ENCODE data around the gene PARVA. TPM values are rescaled to one million over a fixed set of nuclear protein-coding genes. Genes with fewer than 3 reads are reported as not detected.

Gene PARVA
- total and polyA plus RNA-seq, 8 donors, result 70.2 to 108 (median 94.2) TPM

DNA sequence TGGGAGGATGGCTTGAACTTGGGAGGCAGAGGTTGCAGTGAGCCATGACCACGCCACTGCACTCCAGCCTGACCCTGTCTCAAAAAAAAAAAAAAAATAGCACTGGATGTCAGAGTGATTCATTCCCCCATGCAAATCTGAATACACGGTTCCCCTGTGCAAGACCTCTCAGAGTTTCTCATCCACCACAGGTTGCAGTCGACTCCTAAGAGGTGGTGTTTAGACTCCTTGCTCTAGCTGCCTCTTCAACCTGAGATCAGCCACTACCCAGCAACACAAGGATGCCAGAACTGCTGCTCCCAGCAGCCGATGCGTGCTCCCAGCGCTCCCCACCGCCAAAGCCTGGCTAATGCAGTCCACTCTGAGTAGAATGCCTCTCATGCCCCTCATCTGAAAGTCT lies 97.5 kb downstream of the PARVA start:
- Histone ChIP-seq H3K4me1 (peaks cover 0 to 6% of the 10 kb centered on the region in 2 donors), H3K4me3 (no peak overlapping the region), H3K27me3 (no peaks in the 10 kb centered on the region), H3K36me3 (peaks cover 0 to 26% of the 10 kb centered on the region in 2 donors), H3K27ac (no peak overlapping the region), H3K9me3 (no peaks in the 10 kb centered on the region)
- ATAC-seq (no peak), DNase-seq (peak in 1 of 4 donors; percentile 47)
- TF ChIP-seq, protein P1, sequence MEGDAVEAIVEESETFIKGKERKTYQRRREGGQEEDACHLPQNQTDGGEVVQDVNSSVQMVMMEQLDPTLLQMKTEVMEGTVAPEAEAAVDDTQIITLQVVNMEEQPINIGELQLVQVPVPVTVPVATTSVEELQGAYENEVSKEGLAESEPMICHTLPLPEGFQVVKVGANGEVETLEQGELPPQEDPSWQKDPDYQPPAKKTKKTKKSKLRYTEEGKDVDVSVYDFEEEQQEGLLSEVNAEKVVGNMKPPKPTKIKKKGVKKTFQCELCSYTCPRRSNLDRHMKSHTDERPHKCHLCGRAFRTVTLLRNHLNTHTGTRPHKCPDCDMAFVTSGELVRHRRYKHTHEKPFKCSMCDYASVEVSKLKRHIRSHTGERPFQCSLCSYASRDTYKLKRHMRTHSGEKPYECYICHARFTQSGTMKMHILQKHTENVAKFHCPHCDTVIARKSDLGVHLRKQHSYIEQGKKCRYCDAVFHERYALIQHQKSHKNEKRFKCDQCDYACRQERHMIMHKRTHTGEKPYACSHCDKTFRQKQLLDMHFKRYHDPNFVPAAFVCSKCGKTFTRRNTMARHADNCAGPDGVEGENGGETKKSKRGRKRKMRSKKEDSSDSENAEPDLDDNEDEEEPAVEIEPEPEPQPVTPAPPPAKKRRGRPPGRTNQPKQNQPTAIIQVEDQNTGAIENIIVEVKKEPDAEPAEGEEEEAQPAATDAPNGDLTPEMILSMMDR (IDR thresholded peaks at IDR 0.05), result no peak
- intact Hi-C loops (cut with DNase I), result no loop called here

DNA sequence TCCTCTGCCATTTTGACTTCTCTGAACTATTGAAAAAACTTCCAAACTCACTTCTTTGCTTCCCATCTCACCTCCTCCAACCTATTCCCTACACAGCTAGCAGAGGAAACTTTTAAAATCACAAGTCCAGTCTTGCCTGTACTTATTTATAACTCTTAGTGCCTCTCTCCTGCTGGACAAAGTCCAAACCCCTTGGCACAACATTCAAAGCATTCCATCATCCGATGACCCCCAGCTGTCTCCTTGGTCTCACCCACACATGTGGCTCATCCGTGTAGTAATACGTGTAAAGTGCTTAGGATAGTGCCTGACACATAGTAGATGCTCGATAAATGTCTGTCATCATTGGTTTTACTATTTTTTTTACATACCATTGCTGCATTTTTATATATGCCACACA lies 101.4 kb downstream of the PARVA start:
- Histone ChIP-seq H3K4me1 (no peaks in the 10 kb centered on the region), H3K4me3 (no peak overlapping the region), H3K27me3 (no peaks in the 10 kb centered on the region), H3K36me3 (peaks cover 0 to 23% of the 10 kb centered on the region in 2 donors), H3K27ac (no peak overlapping the region), H3K9me3 (no peaks in the 10 kb centered on the region)
- TF ChIP-seq, protein P1 (IDR thresholded peaks at IDR 0.05), result no peak
- ATAC-seq, result no peak
- intact Hi-C loops (cut with DNase I), result no loop called here
- DNase-seq, result no peak

DNA sequence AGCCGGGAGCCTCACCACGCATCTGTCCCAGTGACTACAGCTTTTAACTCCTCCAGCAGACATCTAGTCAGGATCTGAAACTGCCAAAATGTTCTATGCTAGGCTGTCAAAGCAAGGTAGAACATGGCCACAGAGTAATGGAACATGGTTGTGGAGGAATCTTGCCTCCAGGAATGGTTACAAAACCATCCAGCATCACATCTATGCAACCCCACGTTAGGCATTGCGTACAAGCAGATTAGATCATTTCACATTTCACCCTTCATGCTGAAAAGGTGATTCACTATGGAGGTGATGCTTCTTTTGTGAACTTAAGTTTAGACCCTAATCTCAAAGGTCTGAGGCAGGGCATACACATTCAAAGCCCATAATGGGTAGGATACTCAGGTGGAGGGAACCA lies 103.0 kb downstream of the PARVA start:
- no peak for ATAC-seq

DNA sequence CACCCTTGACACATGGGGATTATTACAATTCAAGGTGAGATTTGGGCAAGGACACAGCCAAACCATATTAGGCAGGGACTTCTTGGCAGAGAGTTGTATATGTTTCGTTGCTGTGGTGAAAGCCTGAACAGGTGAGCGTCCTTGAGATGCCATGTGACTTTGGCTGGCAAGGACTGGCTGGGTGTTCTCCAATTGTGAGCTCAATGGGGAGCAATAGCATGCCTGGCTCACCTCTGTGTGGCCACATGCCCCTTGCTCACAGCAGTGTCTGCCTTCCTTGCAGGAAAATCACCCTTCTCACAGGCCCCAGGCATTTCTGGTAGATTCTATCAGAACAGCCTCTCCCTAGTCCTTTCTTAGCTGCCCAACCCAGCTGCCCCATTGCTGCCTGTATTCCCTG lies 105.5 kb downstream of the PARVA start:
- H3K27ac ChIP-seq, result no peak overlapping the region
- H3K36me3 ChIP-seq, result no peaks in the 10 kb centered on the region
- intact Hi-C loops (cut with DNase I), result no loop called here
- H3K4me1 ChIP-seq, result no peaks in the 10 kb centered on the region
- TF ChIP-seq, protein P1 (IDR thresholded peaks at IDR 0.05), result no peak
- no peak overlapping the region for H3K4me3 ChIP-seq
- ATAC-seq (peak; percentile 90), DNase-seq (peak in 1 of 4 donors; percentile 65)
- H3K27me3 ChIP-seq, result no peaks in the 10 kb centered on the region
- no peaks in the 10 kb centered on the region for H3K9me3 ChIP-seq

More for the DNA sequence above, 103.0 kb downstream of the PARVA start:
- no peaks in the 10 kb centered on the region for H3K4me1 ChIP-seq
- no peak for DNase-seq
- TF ChIP-seq, protein P1 (IDR thresholded peaks at IDR 0.05), result no peak
- no peaks in the 10 kb centered on the region for H3K9me3 ChIP-seq
- H3K27me3 ChIP-seq, result no peaks in the 10 kb centered on the region
- no peak overlapping the region for H3K27ac ChIP-seq
- intact Hi-C loops (cut with DNase I), result no loop called here
- no peak overlapping the region for H3K4me3 ChIP-seq
- peaks cover 0 to 7% of the 10 kb centered on the region in 2 donors for H3K36me3 ChIP-seq

DNA sequence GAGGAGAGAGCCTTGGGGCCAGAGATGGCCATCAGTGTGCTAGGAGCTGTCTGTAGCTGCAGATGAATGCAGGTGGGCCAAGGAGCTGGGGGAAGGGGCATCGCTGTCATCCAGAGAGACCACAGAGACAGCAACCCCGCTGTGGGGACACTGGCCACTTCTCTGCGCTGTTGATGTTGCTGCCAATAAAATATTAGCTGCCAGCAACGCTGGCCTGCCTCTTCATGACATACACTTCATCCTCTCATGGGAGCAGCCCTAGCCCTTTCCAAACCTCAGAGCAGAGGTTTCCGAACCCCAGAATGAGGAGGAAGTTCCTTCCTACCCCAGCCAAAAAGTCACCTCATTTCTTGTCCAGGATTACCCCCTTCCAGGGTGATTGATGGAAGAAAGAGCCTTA lies 106.2 kb downstream of the PARVA start:
- ATAC-seq, result no peak
- DNase-seq, result no peak
- H3K4me1 ChIP-seq, result no peaks in the 10 kb centered on the region
- intact Hi-C loops (cut with DNase I), result no loop called here
- H3K4me3 ChIP-seq, result no peak overlapping the region
- no peak overlapping the region for H3K27ac ChIP-seq
- TF ChIP-seq, protein P1 (IDR thresholded peaks at IDR 0.05), result no peak
- H3K27me3 ChIP-seq, result no peaks in the 10 kb centered on the region
- peaks cover under 1 to 2% of the 10 kb centered on the region in 2 donors for H3K9me3 ChIP-seq
- no peaks in the 10 kb centered on the region for H3K36me3 ChIP-seq
